ENCODE data around the gene DKK1. TPM values are rescaled to one million over a fixed set of nuclear protein-coding genes. Genes with fewer than 3 reads are reported as not detected.

The DKK1 gene
- total RNA-seq, 2 experiments from 2014 or later, result not detected

DNA sequence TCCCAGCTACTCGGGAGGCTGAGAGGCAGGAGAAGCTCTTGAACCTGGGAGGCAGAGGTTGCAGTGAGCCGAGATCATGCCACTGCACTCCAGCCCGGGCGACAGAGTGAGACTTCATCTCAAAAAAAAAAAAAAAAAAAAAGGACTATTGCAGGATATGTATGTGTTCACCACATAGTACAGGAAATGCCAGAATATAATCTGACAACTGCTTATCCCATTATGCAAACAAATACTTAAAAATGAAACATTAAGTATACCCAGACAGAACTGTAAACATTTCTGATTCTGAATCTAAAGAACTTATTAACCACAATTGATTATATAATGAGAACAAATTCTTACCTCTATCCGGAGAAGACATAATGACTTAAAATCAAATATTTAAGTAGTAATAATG is 18.7 kb downstream of the DKK1 start:
- H3K27ac ChIP-seq (ENCODE audit: low read depth in 1 of 2, low read length in 2 of 2), result no peak overlapping the region
- no peaks in the 10 kb centered on the region for H3K4me1 ChIP-seq (ENCODE audit: insufficient read depth, low read length)
- CTCF ChIA-PET, result no interaction called here
- Mint-ChIP-seq H3K27ac (no peak overlapping the region), H3K27me3 (no peaks in the 10 kb centered on the region), H3K36me3 (ENCODE audit: low read depth) (no peaks in the 10 kb centered on the region), H3K4me1 (ENCODE audit: low read depth) (no peaks in the 10 kb centered on the region), H3K4me3 (no peak overlapping the region), H3K9me3 (no peaks in the 10 kb centered on the region)
- TF ChIP-seq, protein P1, sequence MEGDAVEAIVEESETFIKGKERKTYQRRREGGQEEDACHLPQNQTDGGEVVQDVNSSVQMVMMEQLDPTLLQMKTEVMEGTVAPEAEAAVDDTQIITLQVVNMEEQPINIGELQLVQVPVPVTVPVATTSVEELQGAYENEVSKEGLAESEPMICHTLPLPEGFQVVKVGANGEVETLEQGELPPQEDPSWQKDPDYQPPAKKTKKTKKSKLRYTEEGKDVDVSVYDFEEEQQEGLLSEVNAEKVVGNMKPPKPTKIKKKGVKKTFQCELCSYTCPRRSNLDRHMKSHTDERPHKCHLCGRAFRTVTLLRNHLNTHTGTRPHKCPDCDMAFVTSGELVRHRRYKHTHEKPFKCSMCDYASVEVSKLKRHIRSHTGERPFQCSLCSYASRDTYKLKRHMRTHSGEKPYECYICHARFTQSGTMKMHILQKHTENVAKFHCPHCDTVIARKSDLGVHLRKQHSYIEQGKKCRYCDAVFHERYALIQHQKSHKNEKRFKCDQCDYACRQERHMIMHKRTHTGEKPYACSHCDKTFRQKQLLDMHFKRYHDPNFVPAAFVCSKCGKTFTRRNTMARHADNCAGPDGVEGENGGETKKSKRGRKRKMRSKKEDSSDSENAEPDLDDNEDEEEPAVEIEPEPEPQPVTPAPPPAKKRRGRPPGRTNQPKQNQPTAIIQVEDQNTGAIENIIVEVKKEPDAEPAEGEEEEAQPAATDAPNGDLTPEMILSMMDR (IDR thresholded peaks at IDR 0.05), result no peak
- H3K4me3 ChIP-seq (ENCODE audit: low read length), result no peak overlapping the region
- intact Hi-C loops (cut with DNase I, micrococcal nuclease), result no loop called here
- no peaks in the 10 kb centered on the region for H3K27me3 ChIP-seq (ENCODE audit: control insufficient read depth in 1 of 2, insufficient read depth in 2 of 2, low read length in 2 of 2)
- ATAC-seq (ENCODE audit: poor library complexity) (no peak), DNase-seq (no peak)
- no peaks in the 10 kb centered on the region for H3K36me3 ChIP-seq (ENCODE audit: insufficient read depth, low read length)
- POLR2A ChIA-PET, result no interaction called here
- no peaks in the 10 kb centered on the region for H3K9me3 ChIP-seq (ENCODE audit: control insufficient read depth in 1 of 2, insufficient read depth in 1 of 2, low read length in 2 of 2)

DNA sequence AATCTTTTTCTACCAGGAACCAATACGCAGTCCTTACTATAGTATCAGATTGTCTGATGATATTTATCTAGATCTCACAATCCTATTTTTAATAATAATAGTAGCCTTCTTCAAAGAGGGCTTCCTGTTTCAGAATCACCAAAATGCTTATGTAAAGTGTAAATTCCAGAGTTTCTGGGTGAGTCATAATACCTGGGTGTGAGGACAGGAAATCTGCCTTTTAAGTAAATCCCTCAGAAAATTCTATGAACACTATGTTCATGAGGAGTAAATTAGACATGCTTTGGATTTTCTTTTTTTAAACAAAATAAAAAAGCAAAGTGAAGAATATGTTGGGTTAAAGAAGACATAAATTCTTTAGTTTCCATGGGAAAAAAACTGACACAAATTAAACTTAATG is 20.5 kb downstream of the DKK1 start:
- Histone ChIP-seq H3K36me3 (ENCODE audit: insufficient read depth, low read length) (no peaks in the 10 kb centered on the region), H3K4me1 (ENCODE audit: insufficient read depth, low read length) (no peaks in the 10 kb centered on the region), H3K27ac (ENCODE audit: low read depth in 1 of 2, low read length in 2 of 2) (no peak overlapping the region), H3K27me3 (ENCODE audit: control insufficient read depth in 1 of 2, insufficient read depth in 2 of 2, low read length in 2 of 2) (no peaks in the 10 kb centered on the region), H3K4me3 (ENCODE audit: low read length) (no peak overlapping the region), H3K9me3 (ENCODE audit: control insufficient read depth in 1 of 2, insufficient read depth in 1 of 2, low read length in 2 of 2) (no peaks in the 10 kb centered on the region)
- intact Hi-C loops (cut with DNase I, micrococcal nuclease), result no loop called here
- H3K9me3 Mint-ChIP-seq, result no peaks in the 10 kb centered on the region
- TF ChIP-seq, protein P1 (IDR thresholded peaks at IDR 0.05), result no peak
- DNase-seq (no peak), ATAC-seq (ENCODE audit: poor library complexity) (no peak)
- ChIA-PET CTCF (no interaction called here), POLR2A (no interaction called here)
- H3K27me3 Mint-ChIP-seq, result no peaks in the 10 kb centered on the region
- no peaks in the 10 kb centered on the region for H3K36me3 Mint-ChIP-seq (ENCODE audit: low read depth)
- no peak overlapping the region for H3K27ac Mint-ChIP-seq
- H3K4me1 Mint-ChIP-seq (ENCODE audit: low read depth), result no peaks in the 10 kb centered on the region
- no peak overlapping the region for H3K4me3 Mint-ChIP-seq

DNA sequence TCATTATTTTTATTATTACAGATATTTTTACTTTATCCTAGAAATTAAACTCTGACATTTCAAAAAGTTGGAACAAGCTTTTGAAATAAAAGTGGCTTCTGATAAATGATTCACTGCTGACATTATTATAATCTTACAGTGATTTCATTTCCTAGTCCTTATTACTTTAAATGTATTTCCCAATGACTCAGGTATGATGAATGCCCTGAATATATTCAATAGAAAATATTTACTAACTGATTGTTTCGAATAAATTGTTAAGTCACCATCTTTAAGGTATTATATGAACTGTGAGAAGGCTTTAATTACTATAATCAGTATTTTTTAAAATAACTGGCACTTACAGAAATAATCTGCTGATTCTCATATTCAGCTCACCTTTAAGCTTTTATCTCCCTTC is 21.6 kb downstream of the DKK1 start:
- intact Hi-C loops (cut with DNase I, micrococcal nuclease), result no loop called here
- Mint-ChIP-seq H3K27ac (no peak overlapping the region), H3K4me1 (ENCODE audit: low read depth) (no peaks in the 10 kb centered on the region), H3K36me3 (ENCODE audit: low read depth) (no peaks in the 10 kb centered on the region), H3K4me3 (no peak overlapping the region), H3K9me3 (no peaks in the 10 kb centered on the region), H3K27me3 (no peaks in the 10 kb centered on the region)
- DNase-seq (no peak), ATAC-seq (ENCODE audit: poor library complexity) (no peak)
- Histone ChIP-seq H3K27ac (ENCODE audit: low read depth in 1 of 2, low read length in 2 of 2) (no peak overlapping the region), H3K4me3 (ENCODE audit: low read length) (no peak overlapping the region), H3K27me3 (ENCODE audit: control insufficient read depth in 1 of 2, insufficient read depth in 2 of 2, low read length in 2 of 2) (no peaks in the 10 kb centered on the region), H3K36me3 (ENCODE audit: insufficient read depth, low read length) (no peaks in the 10 kb centered on the region), H3K4me1 (ENCODE audit: insufficient read depth, low read length) (no peaks in the 10 kb centered on the region), H3K9me3 (ENCODE audit: control insufficient read depth in 1 of 2, insufficient read depth in 1 of 2, low read length in 2 of 2) (no peaks in the 10 kb centered on the region)
- POLR2A ChIA-PET, result no interaction called here
- TF ChIP-seq, protein P1 (IDR thresholded peaks at IDR 0.05), result no peak
- CTCF ChIA-PET, result no interaction called here

All from CD4-positive, alpha-beta T cell (primary cell).